H9 (cell line): ENCODE results near the gene PTPRJ. TPM values are rescaled to one million over a fixed set of nuclear protein-coding genes. Genes with fewer than 3 reads are reported as not detected.

ENCODE experiments used
- DNase-seq: peaks from one replicate; pipeline ENCODE4 v3.0.0-alpha.2; 2017
- H2AFZ ChIP-seq: one replicate; pipeline ENCODE4 v1.6.1; 2013; ENCODE audit warnings: mild to moderate bottlenecking, low read length, control low read depth, moderate library complexity
- H2AK5ac ChIP-seq: 2 replicates; pipeline ENCODE4 v1.6.1; 2013; ENCODE audit warnings: low read length, control low read depth, mixed read lengths; ENCODE audit not compliant: insufficient read length
- H2BK120ac ChIP-seq: one replicate; pipeline ENCODE4 v1.6.1; 2013; ENCODE audit warnings: low read depth, mild to moderate bottlenecking, low read length, control low read depth, inconsistent platforms; ENCODE audit not compliant: poor library complexity, severe bottlenecking
- H2BK12ac ChIP-seq: 2 replicates; pipeline ENCODE4 v1.6.1; 2013; ENCODE audit warnings: low read length, control low read depth, mixed read lengths, low read depth; ENCODE audit not compliant: insufficient read length
- H2BK15ac ChIP-seq: 2 replicates; pipeline ENCODE4 v1.6.1; 2013; ENCODE audit warnings: low read depth, low read length, control low read depth
- H2BK20ac ChIP-seq: one replicate; pipeline ENCODE4 v1.6.1; 2013; ENCODE audit warnings: low read depth, mild to moderate bottlenecking, low read length, control low read depth, inconsistent platforms; ENCODE audit not compliant: poor library complexity, severe bottlenecking
- H2BK5ac ChIP-seq: 2 replicates; pipeline ENCODE4 v1.6.1; 2013; ENCODE audit warnings: low read length, control low read depth, mixed read lengths; ENCODE audit not compliant: insufficient read length
- H3K14ac ChIP-seq: 2 replicates; pipeline ENCODE4 v1.6.1; 2013; ENCODE audit warnings: low read length, control low read depth; ENCODE audit not compliant: insufficient read depth
- H3K18ac ChIP-seq: 2 replicates; pipeline ENCODE4 v1.6.1; 2013; ENCODE audit warnings: low read depth, mild to moderate bottlenecking, mixed read lengths, low read length, control low read depth; ENCODE audit not compliant: insufficient read length
- H3K23ac ChIP-seq: 2 replicates; pipeline ENCODE4 v1.6.1; 2013; ENCODE audit warnings: low read length, control low read depth, mixed read lengths, low read depth; ENCODE audit not compliant: insufficient read length
- H3K23me2 ChIP-seq: 2 replicates; pipeline ENCODE4 v1.6.1; 2013; ENCODE audit warnings: low read depth, mild to moderate bottlenecking, mixed read lengths, low read length, control low read depth; ENCODE audit not compliant: insufficient read length, poor library complexity, severe bottlenecking
- H3K27ac ChIP-seq: 2 replicates; pipeline ENCODE4 v1.5.1; 2013; ENCODE audit warnings: low read length, control low read depth, mixed read lengths, low read depth; ENCODE audit not compliant: insufficient read length
- H3K27me3 ChIP-seq: 2 replicates; pipeline ENCODE4 v1.6.1; 2013; ENCODE audit warnings: low read length, control low read depth, inconsistent platforms; ENCODE audit not compliant: insufficient read depth
- H3K4ac ChIP-seq: 2 replicates; pipeline ENCODE4 v1.6.1; 2013; ENCODE audit warnings: low read depth, mild to moderate bottlenecking, control low read depth, inconsistent platforms, low read length, moderate library complexity
- H3K4me1 ChIP-seq: 2 replicates; pipeline ENCODE4 v1.6.1; 2013; ENCODE audit warnings: low read length, control low read depth, inconsistent platforms; ENCODE audit not compliant: insufficient read depth
- H3K4me2 ChIP-seq: 2 replicates; pipeline ENCODE4 v1.6.1; 2013; ENCODE audit warnings: low read length, control low read depth, mixed read lengths; ENCODE audit not compliant: insufficient read length, insufficient read depth
- H3K56ac ChIP-seq: 2 replicates; pipeline ENCODE4 v1.6.1; 2013; ENCODE audit warnings: low read depth, mild to moderate bottlenecking, mixed read lengths, low read length, control low read depth; ENCODE audit not compliant: insufficient read length
- H3K79me1 ChIP-seq: 2 replicates; pipeline ENCODE4 v1.6.1; 2013; ENCODE audit warnings: low read depth, mild to moderate bottlenecking, moderate library complexity, low read length, control low read depth, inconsistent platforms; ENCODE audit not compliant: insufficient read depth, poor library complexity, severe bottlenecking
- H3K79me2 ChIP-seq: 2 replicates; pipeline ENCODE4 v1.6.1; 2013; ENCODE audit warnings: low read length, control low read depth, inconsistent platforms; ENCODE audit not compliant: insufficient read depth
- H3K9ac ChIP-seq: 2 replicates; pipeline ENCODE4 v1.6.1; 2013; ENCODE audit warnings: low read length, control low read depth, mixed read lengths; ENCODE audit not compliant: insufficient read length; ENCODE audit errors: extremely low read depth
- H3K9me3 ChIP-seq: one replicate; pipeline ENCODE4 v1.6.1; 2013; ENCODE audit warnings: low read depth, low read length, inconsistent platforms; ENCODE audit not compliant: control insufficient read depth
- H3T11ph ChIP-seq: one replicate; pipeline ENCODE4 v1.6.1; 2013; ENCODE audit warnings: mild to moderate bottlenecking, low read length, control low read depth, inconsistent platforms
- H4K20me1 ChIP-seq: one replicate; pipeline ENCODE4 v1.6.1; 2013; ENCODE audit not compliant: control insufficient read depth, insufficient read length, insufficient read depth
- H4K5ac ChIP-seq: 2 replicates; pipeline ENCODE4 v1.6.1; 2013; ENCODE audit warnings: low read depth, mild to moderate bottlenecking, mixed read lengths, low read length, control low read depth; ENCODE audit not compliant: insufficient read length
- H4K8ac ChIP-seq: replicated peaks from 2 replicates; pipeline ENCODE4 v1.6.1; 2013; ENCODE audit warnings: low read length, control low read depth, mixed read lengths, low read depth; ENCODE audit not compliant: insufficient read length
- H4K91ac ChIP-seq: 2 replicates; pipeline ENCODE4 v1.6.1; 2013; ENCODE audit warnings: low read depth, mild to moderate bottlenecking, moderate library complexity, mixed read lengths, low read length, control low read depth; ENCODE audit not compliant: insufficient read length
- H3K27ac Mint-ChIP-seq, 3 experiments: 2 replicates in 2 of 3; 3 replicates in 1 of 3; pipeline ENCODE4 v1.8.0; 2020 to 2021; ENCODE audit warnings: mixed read lengths in 3 of 3, mild to moderate bottlenecking in 1 of 3, moderate library complexity in 1 of 3
- H3K27me3 Mint-ChIP-seq: 2 replicates; pipeline ENCODE4 v1.8.0; 2021; ENCODE audit warnings: low read depth, mild to moderate bottlenecking, moderate library complexity, mixed read lengths
- H3K36me3 Mint-ChIP-seq, 3 experiments: 2 replicates in 2 of 3; 3 replicates in 1 of 3; pipeline ENCODE4 v1.8.0; 2020 to 2021; ENCODE audit warnings: low read depth in 3 of 3, mixed read lengths in 3 of 3; ENCODE audit not compliant: insufficient read depth in 1 of 3
- H3K4me1 Mint-ChIP-seq, 2 experiments: 2 replicates each; pipeline ENCODE4 v1.8.0; 2020; ENCODE audit warnings: mixed read lengths in 2 of 2
- H3K4me3 Mint-ChIP-seq, 2 experiments: 2 replicates in 1 of 2; 3 replicates in 1 of 2; pipeline ENCODE4 v1.8.0; 2020 to 2021; ENCODE audit warnings: mild to moderate bottlenecking in 2 of 2, mixed read lengths in 2 of 2, moderate library complexity in 1 of 2
- H3K9me3 Mint-ChIP-seq, 2 experiments: 2 replicates in 1 of 2; 3 replicates in 1 of 2; pipeline ENCODE4 v1.8.0; 2020; ENCODE audit warnings: mild to moderate bottlenecking in 2 of 2, mixed read lengths in 2 of 2, moderate library complexity in 1 of 2
- WGBS: extraction: QIAGEN DNeasy Blood & Tissue Kit; methylation state at CpG from one replicate; pipeline ENCODE4 v1.1.7; 2013; ENCODE audit warnings: missing lambda C conversion rate, low lambda C conversion rate, mixed read lengths; ENCODE audit not compliant: insufficient read length; ENCODE audit errors: extremely low coverage; 5-methylcytosine and 5-hydroxymethylcytosine counted together
- total RNA-seq: library from RNA; stranded (reverse); gene quantifications from 2 replicates; pipeline ENCODE4 v1.2.1, GENCODE V29; 2021
- TF ChIP-seq, protein P1 (sequence below): fragments of 200-600 bp; sonication (generic); conservative IDR thresholded peaks from 3 replicates; pipeline ENCODE4 v1.8.0; 2021; ENCODE audit warnings: antibody characterized with exemption, mild to moderate bottlenecking

Gene PTPRJ
- total RNA-seq, 1 experiment from 2014 or later, result 10.6 TPM

DNA sequence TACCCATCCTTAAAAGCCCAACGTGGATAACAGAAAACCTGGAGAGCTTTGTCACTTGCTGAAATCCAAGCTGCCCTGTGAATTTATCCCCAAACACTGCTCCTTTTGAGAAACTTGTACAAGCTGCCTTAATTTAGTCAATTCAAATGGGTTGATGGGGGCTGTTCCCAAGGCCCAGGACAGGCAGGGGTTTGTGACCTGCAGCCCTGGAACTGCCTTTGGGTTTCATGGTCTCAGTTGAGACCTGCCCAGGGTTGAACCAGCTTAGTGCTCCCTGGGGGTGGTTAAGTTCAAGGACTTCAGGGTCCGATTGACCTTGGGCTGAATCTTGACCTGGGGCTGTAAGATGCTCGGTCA is 124.2 kb downstream of the PTPRJ start:
- no peak overlapping the region for H3K4me2 ChIP-seq
- H3K27ac Mint-ChIP-seq, result no peak overlapping the region
- H2AK5ac ChIP-seq, result no peak overlapping the region

More for the DNA sequence above, 124.2 kb downstream of the PTPRJ start:
- Histone ChIP-seq H3K9me3 (no peaks in the 10 kb centered on the region), H2AFZ (no peak overlapping the region), H2BK15ac (no peak overlapping the region), H3K56ac (no peak overlapping the region), H3K23me2 (no peaks in the 10 kb centered on the region), H4K20me1 (peaks cover 3% of the 10 kb centered on the region), H4K8ac (no peak overlapping the region), H2BK5ac (no peak overlapping the region), H2BK120ac (no peak overlapping the region), H4K91ac (no peak overlapping the region), H3K4me1 (peaks cover 2% of the 10 kb centered on the region), H3K18ac (no peak overlapping the region), H3K14ac (no peak overlapping the region), H2BK12ac (no peak overlapping the region), H3K9ac (no peak overlapping the region), H2BK20ac (no peak overlapping the region), H4K5ac (no peak overlapping the region), H3K27ac (no peak overlapping the region), H3K23ac (no peak overlapping the region), H3T11ph (no peak overlapping the region), H3K27me3 (no peaks in the 10 kb centered on the region), H3K79me2 (no peaks in the 10 kb centered on the region), H3K4ac (no peak overlapping the region), H3K79me1 (no peaks in the 10 kb centered on the region)
- WGBS, result no CpG with 5 or more reads among the region's 3 CpGs
- TF ChIP-seq, protein P1, sequence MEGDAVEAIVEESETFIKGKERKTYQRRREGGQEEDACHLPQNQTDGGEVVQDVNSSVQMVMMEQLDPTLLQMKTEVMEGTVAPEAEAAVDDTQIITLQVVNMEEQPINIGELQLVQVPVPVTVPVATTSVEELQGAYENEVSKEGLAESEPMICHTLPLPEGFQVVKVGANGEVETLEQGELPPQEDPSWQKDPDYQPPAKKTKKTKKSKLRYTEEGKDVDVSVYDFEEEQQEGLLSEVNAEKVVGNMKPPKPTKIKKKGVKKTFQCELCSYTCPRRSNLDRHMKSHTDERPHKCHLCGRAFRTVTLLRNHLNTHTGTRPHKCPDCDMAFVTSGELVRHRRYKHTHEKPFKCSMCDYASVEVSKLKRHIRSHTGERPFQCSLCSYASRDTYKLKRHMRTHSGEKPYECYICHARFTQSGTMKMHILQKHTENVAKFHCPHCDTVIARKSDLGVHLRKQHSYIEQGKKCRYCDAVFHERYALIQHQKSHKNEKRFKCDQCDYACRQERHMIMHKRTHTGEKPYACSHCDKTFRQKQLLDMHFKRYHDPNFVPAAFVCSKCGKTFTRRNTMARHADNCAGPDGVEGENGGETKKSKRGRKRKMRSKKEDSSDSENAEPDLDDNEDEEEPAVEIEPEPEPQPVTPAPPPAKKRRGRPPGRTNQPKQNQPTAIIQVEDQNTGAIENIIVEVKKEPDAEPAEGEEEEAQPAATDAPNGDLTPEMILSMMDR, result no peak
- peaks cover 29 to 48% of the 10 kb centered on the region in 2 experiments for H3K4me1 Mint-ChIP-seq
- no peak for DNase-seq
- no peaks in the 10 kb centered on the region for H3K9me3 Mint-ChIP-seq
- H3K36me3 Mint-ChIP-seq, result no peaks in the 10 kb centered on the region
- no peaks in the 10 kb centered on the region for H3K27me3 Mint-ChIP-seq
- no peak overlapping the region for H3K4me3 Mint-ChIP-seq
